ENCODE measurements around the gene VPS13A.
"Not testable (repeated sequence)": the region's sequence is repeated elsewhere in the genome, so short reads cannot be mapped to it uniquely, and the experiment has no call there.

Gene VPS13A

DNA sequence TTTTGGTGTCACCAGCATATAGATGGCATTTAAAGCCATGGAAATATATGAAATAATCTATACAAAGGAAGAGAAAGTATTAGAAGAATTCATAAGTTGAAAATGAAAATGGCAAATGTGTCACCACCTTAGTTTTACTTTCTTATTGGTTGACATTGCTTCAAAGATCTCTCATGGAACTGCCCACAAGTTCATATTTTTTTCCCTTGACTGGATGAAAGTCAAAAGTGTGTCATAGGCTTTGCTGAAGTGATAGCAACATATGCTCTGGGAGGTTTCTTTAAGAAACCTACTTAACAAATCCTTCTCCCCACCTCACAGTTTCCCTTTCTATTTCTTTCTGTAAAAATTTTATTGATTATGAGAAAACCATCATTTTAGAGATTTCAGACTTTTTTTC lies 127.2 kb downstream of the VPS13A start:
- DNase-seq (ENCODE audit: low read depth in 2 of 2) = no peak

- no peak for DNase-seq (ENCODE audit: low read depth in 2 of 2)
Measured at GRCh38 chr9:77305622-77306400, 128.5 kb downstream of the VPS13A start.

DNA sequence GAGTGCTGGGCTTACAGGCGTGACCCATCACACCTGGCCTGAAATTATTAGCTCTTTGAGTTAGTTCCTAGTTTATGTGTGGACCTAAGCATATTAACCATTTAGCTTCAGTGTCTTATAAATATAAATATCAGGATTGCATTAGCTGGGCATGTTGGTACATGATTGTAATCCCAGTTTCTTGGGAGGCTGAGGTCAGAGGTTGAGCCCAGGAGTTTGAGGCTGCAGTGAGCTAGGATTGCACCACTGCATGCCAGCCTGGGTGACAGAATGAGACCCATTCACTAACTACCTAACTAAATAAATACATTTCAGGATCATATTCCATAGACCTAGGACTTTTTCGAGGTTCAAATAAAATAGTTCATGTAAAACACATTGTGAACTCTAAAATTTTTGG lies 129.8 kb downstream of the VPS13A start:
- no peak for DNase-seq (ENCODE audit: low read depth in 2 of 2)

GRCh38 chr9:77316058-77316457 lies 138.7 kb downstream of the VPS13A start:
- DNase-seq (ENCODE audit: low read depth in 2 of 2) = no peak

DNA sequence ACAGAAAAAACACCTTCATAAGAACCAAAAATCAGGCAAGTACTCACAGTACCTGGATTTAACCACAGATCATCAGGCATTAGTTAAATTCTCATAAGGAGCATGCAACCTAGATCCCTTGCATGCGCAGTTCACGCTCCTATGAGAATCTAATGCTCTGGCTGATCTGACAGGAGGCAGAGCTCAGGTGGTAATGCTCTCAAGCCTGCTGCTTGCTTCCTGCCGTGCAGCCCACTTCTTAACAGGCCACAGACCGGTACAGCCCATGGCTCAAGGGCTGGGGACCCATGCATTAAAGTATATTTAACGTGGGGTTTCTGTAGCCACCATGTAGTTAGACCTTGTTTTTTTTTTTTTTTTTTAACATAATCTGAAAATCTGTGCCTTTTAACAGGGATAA lies 147.7 kb downstream of the VPS13A start:
- DNase-seq (ENCODE audit: low read depth in 2 of 2) = no peak

- DNase-seq (ENCODE audit: low read depth in 2 of 2) = no peak
Measured at GRCh38 chr9:77328102-77328501, 150.8 kb downstream of the VPS13A start.

GRCh38 chr9:77370064-77370463 lies 192.7 kb downstream of the VPS13A start:
- DNase-seq (ENCODE audit: low read depth in 2 of 2) = no peak

GRCh38 chr9:77374266-77374665 lies 196.9 kb downstream of the VPS13A start:
- DNase-seq (ENCODE audit: low read depth in 2 of 2) = no peak

GRCh38 chr9:77375956-77376532 lies 198.7 kb downstream of the VPS13A start:
- no peak for DNase-seq (ENCODE audit: low read depth in 2 of 2)

GRCh38 chr9:77384406-77384805 lies 207.1 kb downstream of the VPS13A start:
- no peak for DNase-seq (ENCODE audit: low read depth in 2 of 2)

- DNase-seq (ENCODE audit: low read depth in 2 of 2) = no peak
Measured at GRCh38 chr9:77386187-77386586, 208.9 kb downstream of the VPS13A start.

DNA sequence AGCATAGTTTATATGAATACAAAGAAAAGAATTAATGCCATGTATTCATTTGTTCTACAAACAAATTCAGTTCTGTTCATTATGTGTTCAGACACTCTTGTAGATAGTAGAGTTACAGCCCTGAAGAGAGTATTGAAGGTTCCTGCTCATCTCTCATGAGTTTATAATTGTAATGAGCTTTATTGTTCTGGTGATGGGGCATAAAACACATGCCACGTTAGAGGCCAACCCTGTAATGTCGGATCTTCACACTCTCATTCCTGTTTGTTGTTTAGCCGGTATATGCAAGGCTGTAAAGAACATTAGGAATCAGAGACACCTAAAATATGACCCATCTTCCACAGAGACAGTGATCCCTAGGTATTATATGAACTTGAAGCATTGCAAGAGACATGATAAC lies 214.5 kb downstream of the VPS13A start:
- DNase-seq (ENCODE audit: low read depth in 2 of 2) = no peak

- no peak for DNase-seq (ENCODE audit: low read depth in 2 of 2)
Measured at GRCh38 chr9:77392328-77392727, 215.0 kb downstream of the VPS13A start.

DNA sequence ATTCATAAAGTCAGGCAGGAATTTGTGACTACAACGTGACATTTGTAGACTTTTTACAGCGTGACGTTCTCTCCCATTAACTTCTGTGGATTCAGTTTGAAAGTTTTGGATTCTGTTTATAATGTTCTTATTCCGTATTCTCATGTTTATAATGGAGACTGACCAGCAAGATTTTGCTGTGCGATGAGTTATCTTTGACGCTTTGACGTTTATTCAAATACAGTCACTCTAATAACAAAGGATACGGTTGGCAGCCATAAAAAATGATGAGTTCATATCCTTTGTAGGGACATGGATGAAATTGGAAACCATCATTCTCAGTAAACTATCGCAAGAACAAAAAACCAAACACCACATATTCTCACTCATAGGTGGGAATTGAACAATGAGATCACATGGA lies 221.2 kb downstream of the VPS13A start:
- not testable (repeated sequence) for DNase-seq (ENCODE audit: low read depth in 2 of 2)

- no peak for DNase-seq (ENCODE audit: low read depth in 2 of 2)
Measured at GRCh38 chr9:77399964-77400363, 222.6 kb downstream of the VPS13A start.

DNA sequence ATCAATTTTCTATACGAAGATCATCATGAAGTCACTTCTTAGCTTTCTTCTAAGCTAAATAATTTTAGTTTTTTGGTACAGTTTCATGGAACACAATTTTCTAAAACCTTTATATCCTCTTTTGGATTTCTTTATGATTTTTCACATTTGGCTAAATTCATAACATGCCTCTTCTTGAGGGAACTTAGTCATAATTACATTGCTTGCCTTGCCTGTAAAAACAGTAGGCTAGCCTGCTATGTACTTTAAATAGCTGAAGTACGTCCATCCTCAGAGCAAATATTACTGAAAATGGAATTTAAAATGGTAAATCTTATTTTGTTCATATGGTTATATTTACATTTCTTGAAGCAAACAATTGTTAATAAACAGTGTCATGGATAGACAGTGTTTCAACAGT lies 225.0 kb downstream of the VPS13A start:
- DNase-seq (ENCODE audit: low read depth in 2 of 2) = no peak

- DNase-seq (ENCODE audit: low read depth in 2 of 2) = no peak
Measured at GRCh38 chr9:77403239-77403638, 225.9 kb downstream of the VPS13A start.

GRCh38 chr9:77408521-77408920 lies 231.2 kb downstream of the VPS13A start:
- not testable (repeated sequence) for DNase-seq (ENCODE audit: low read depth in 2 of 2)

DNA sequence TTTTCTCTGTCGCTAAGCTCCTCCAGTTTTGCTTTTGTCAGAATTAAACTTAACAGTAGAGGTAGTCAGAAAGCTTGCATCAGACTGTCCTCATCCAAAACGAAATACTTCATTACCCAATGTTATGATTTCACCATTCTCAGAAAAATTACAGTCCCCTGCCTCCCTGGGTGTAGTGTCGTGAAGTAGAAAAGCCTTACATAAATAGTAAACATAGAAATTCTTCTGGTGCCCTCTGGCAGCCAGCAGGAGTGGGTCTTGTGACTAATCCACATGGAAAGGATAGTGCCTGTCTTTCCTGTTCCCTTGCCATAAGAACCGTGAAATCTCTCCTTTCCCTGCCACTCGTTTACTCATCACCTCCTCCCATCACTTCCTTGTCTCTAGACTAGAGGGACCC lies 240.2 kb downstream of the VPS13A start:
- DNase-seq (ENCODE audit: low read depth in 2 of 2) = no peak

DNA sequence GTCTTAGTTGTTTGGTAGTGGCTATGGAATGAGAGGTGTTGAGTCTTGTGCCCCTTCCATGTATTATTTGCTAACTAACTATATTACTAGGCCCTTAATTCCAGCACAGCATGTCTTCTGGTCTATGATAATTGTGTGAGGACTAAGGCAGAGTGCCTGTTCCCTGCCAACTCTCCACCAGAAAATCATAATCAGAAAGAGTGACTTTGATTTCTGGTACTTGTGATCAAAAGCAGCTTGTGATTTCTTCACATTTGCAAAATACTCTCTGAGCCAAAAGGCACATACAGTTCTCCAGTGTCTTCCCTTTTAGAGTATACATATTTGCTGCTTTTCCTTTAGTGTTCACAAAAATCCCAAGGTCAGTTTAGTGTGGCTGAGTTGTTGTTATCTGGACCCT lies 240.9 kb downstream of the VPS13A start:
- DNase-seq (ENCODE audit: low read depth in 2 of 2) = no peak

DNA sequence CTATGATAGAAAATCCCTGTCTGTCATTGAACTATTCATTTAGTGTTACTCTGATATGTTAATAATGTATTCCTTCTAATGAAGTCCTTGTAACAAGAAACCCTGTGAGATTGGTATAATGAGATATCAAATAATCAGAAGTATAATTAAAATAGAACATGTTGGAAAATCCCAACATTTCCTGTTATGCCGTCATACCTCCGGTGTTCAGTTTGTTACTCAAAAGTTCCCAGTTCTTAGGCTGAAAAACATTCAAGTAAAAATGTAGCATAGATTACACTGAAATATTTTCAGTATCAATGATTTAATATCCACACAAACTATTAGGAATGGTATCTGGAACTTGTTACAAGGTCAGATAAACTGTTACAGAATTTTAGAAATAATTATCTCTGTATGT lies 243.3 kb downstream of the VPS13A start:
- no peak for DNase-seq (ENCODE audit: low read depth in 2 of 2)

GRCh38 chr9:77421506-77422265 lies 244.4 kb downstream of the VPS13A start:
- no peak for DNase-seq (ENCODE audit: low read depth in 2 of 2)

DNA sequence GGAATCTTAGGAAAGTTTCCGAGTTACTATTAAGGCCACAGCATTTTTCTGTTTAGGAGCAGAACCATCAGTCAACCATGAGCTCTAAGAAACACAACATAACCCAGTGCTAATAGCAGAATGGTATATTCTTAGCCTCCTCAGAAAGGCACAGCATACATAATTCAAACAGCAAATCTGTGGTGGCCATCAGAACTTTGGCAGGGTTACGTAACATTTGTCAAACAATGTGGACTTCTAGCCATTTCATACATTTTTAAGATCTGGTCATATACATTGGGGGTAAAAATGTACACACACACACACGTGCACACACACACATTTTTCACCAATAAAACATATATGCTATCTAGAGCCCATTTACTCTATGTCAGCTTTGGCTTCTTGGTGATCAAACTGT lies 245.6 kb downstream of the VPS13A start:
- DNase-seq (ENCODE audit: low read depth in 2 of 2) = no peak

Data from stimulated activated CD8-positive, alpha-beta memory T cell treated with anti-CD3 and anti-CD28 coated beads, Interleukin-7, amount 100 ng/mL, for 4 hours (primary cell).